GM23338 (cell line): ENCODE data around the gene NSL1.

Source experiments
- CTCF ChIP-seq, 2 experiments: fragments of 200-600 bp in 1 of 2; sonication (generic) in 1 of 2; conservative IDR thresholded peaks; 2 replicates each; pipeline versions ENCODE4 v1.5.1 to v1.6.1; 2016 to 2017; ENCODE audit warnings: antibody characterized with exemption in 2 of 2, low read depth in 2 of 2, mild to moderate bottlenecking in 2 of 2, moderate library complexity in 1 of 2
- EZH2 ChIP-seq: fragments of 200-600 bp; sonication (generic); IDR thresholded peaks from one replicate; pipeline ENCODE4 v1.8.0; 2017; ENCODE audit warnings: antibody characterized with exemption, mild to moderate bottlenecking, low read depth; ENCODE audit not compliant: unreplicated experiment
- EZH2phosphoT487 ChIP-seq: fragments of 200-600 bp; sonication (generic); IDR thresholded peaks from one replicate; pipeline ENCODE4 v1.8.1; 2018; ENCODE audit warnings: antibody characterized with exemption; ENCODE audit not compliant: unreplicated experiment
- JUNB ChIP-seq: IDR thresholded peaks from one replicate; pipeline ENCODE4 v1.6.1; 2016; ENCODE audit warnings: antibody characterized with exemption; ENCODE audit not compliant: unreplicated experiment
- POLR2AphosphoS5 ChIP-seq: IDR thresholded peaks from 2 replicates; pipeline ENCODE4 v1.6.1; 2016; ENCODE audit warnings: antibody characterized with exemption, low read depth
- REST ChIP-seq: IDR thresholded peaks from one replicate; pipeline ENCODE4 v1.6.1; 2018; ENCODE audit warnings: antibody characterized with exemption; ENCODE audit not compliant: unreplicated experiment
- STAT1 ChIP-seq: IDR thresholded peaks from one replicate; pipeline ENCODE4 v1.6.1; 2016; ENCODE audit warnings: antibody characterized with exemption; ENCODE audit not compliant: unreplicated experiment
- ZNF331 ChIP-seq: fragments of 250-450 bp; sonication (Bioruptor Pico); IDR thresholded peaks from 2 replicates; pipeline ENCODE4 v1.5.0; 2020; ENCODE audit warnings: low read depth, mild to moderate bottlenecking, moderate library complexity

GRCh38 chr1:212688341-212689047 is 103.1 kb downstream of the NSL1 start:
- no peak for TF ChIP-seq CTCF (conservative IDR thresholded peaks at IDR 0.05; ENCODE audit: low read depth in 2 of 2)
- TF ChIP-seq JUNB = no peak
- TF ChIP-seq POLR2AphosphoS5 = no peak
- no peak for TF ChIP-seq EZH2
- no peak for TF ChIP-seq ZNF331 (CRISPR knock-in tag)
- TF ChIP-seq EZH2phosphoT487 = no peak
- TF ChIP-seq REST = no peak
- no peak for TF ChIP-seq STAT1
